WI38 (cell line): ENCODE data around the gene AMH.

Source experiments
- H3K4me3 ChIP-seq: 2 replicates; pipeline ENCODE4 v1.5.1; 2011; ENCODE audit warnings: low read depth, mild to moderate bottlenecking, control low read depth, low read length
- CTCF ChIP-seq: IDR thresholded peaks from 2 replicates; pipeline ENCODE4 v1.5.1; 2012; ENCODE audit warnings: low read depth, mild to moderate bottlenecking, control low read depth, low read length

Gene AMH

GRCh38 chr19:2282062-2282861 is 33.1 kb downstream of the AMH start, which contains the start of gene PEAK3:
Gene PEAK3, minus strand, starts transcription at chr19:2282175. Its CDS starts 1,244 bp downstream, at chr19:2280931.
- H3K4me3 ChIP-seq: peak within 1 kb of the TSS; percentile 24
- no peak for TF ChIP-seq CTCF

- TF ChIP-seq CTCF: no peak
- no peak overlapping the region for H3K4me3 ChIP-seq
Measured at GRCh38 chr19:2282862-2283237, 33.7 kb downstream of the AMH start.

GRCh38 chr19:2283835-2284507 is 34.8 kb downstream of the AMH start:
- H3K4me3 ChIP-seq: no peak overlapping the region
- TF ChIP-seq CTCF: no peak

GRCh38 chr19:2286402-2287140 is 37.4 kb downstream of the AMH start:
- TF ChIP-seq CTCF: no peak
- H3K4me3 ChIP-seq: no peak overlapping the region

- H3K4me3 ChIP-seq: no peak overlapping the region
- TF ChIP-seq CTCF: no peak
Measured at GRCh38 chr19:2287585-2288337, 38.6 kb downstream of the AMH start.

GRCh38 chr19:2288338-2288817 is 39.3 kb downstream of the AMH start:
- TF ChIP-seq CTCF: no peak
- H3K4me3 ChIP-seq: no peak overlapping the region
